T-helper 1 cell treated with Interleukin-12 subunit alpha and Interleukin-12 subunit beta and Interleukin-4 antibody, amounts not matched to agents 30 ng/mL and 1 ng/mL, for 36 hours (primary cell): ENCODE results near the gene COMMD1. TPM values are rescaled to one million over a fixed set of nuclear protein-coding genes. Genes with fewer than 3 reads are reported as not detected.
"Not testable (repeated sequence)": the region's sequence is repeated elsewhere in the genome, so short reads cannot be mapped to it uniquely, and the experiment has no call there.

Experiments used
- intact Hi-C: fragments of 100-400 bp; cut with micrococcal nuclease; formaldehyde crosslinking; loops from one replicate; pipeline ENCODE4 v1.15.1; 2024
- total RNA-seq: library from RNA; stranded (reverse); gene quantifications from 2 replicates; pipeline ENCODE4 v1.2.3, GENCODE V29; 2022

COMMD1 gene
- total RNA-seq, 1 donor from 2014 or later: 27.3 TPM

- intact Hi-C loops: no loop called here
Observed at GRCh38 chr2:62065243-62065642, 159.8 kb downstream of the COMMD1 start.

- intact Hi-C loops: no loop called here
Observed at GRCh38 chr2:62071126-62071598, 165.7 kb downstream of the COMMD1 start.

- intact Hi-C loops: no loop called here
Observed at GRCh38 chr2:62071760-62072680, 166.5 kb downstream of the COMMD1 start.

GRCh38 chr2:62074233-62074632, 168.8 kb downstream of the COMMD1 start:
- intact Hi-C loops: no loop called here

DNA sequence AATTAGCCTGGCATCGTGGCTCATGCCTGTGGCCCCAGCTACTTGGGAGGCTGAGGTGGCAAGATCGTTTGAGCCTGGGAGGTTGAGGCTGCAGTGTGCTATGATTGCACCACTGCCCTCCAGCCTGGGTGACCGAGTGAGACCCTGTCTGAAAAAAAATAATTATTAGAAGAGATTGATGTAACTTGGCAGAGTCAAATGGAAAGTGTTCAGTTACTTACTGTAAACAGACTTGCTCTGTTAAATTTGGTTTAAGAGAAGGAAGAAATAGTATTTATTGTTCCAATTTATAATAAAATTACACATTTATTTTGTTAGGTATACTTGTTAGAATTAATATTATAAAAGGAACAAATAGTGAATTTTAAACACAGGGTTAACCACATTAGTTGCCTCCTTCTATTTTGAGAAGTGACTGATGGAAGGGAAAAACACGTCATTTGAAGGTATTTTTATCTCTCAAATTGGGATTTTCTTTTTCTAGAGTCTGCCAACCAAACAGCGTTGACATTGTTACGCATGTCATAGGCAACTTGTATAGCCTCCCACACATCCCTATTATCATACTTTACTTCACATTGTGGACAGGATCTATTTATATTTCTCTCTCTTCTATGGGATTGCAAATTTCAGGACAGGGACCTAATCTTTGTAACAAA, 171.6 kb downstream of the COMMD1 start:
- intact Hi-C loops: no loop called here

DNA sequence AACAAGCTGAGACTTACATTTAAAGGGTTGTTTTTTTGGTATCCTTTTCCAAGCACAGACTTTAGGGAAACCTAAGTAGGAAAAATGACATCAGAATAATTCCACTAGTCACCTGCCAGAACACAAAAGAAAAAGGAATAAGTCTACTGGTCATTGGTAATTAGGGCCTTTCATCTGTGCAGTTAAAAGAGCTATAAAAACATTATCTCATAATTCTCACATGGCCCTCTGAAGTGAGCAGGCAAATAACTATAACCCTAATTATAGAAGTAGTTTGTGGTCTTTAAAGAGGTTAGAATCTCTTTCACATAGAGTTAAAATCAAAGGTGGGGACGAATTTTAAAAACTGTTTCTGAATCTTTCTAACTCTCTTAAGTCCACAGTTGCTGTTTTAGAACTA, 179.3 kb downstream of the COMMD1 start:
- intact Hi-C loops: no loop called here

- intact Hi-C loops: no loop called here
Observed at GRCh38 chr2:62089658-62090057, 184.2 kb downstream of the COMMD1 start.

- intact Hi-C loops: no loop called here
Observed at GRCh38 chr2:62091471-62091870, 186.0 kb downstream of the COMMD1 start.

DNA sequence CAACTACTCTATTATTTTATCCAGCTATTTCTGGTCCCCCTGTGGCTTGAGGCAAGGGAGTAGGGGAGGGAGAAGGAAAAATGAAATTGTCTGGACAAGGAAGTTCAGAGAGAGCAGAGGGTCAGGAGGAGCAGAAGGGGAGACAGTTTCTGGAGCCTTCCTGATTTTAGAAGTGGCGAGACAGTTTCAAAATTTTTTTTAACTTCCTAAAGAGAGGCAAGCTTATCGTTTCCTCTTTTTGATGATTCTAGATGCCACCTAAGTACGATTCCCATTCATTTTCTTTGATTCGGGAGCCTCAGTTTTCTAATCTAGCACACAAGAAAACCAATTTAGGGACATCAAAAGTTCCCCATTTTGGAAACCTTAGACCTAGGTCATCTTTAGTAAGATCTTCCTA, 193.6 kb downstream of the COMMD1 start:
- intact Hi-C loops: no loop called here

GRCh38 chr2:62099523-62100175, 194.2 kb downstream of the COMMD1 start:
- intact Hi-C loops: no loop called here

DNA sequence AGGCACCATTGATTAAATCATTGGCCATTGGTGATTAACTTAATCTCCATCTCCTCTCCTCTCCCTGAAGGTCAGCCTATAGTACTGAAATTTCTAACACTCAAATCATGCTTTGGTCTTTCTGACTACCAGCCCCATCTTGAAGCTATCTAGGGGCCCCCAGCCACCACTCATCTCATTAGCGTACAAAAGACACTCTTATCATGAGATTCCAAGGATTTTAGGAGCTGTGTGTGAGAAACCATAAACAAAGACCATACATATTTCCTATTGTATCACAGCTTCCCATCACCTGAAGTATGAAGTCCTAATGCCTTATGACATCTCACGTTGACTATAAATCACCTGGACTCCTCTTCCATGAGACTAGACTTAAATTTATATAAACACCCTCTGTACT, 196.4 kb downstream of the COMMD1 start:
- intact Hi-C loops: no loop called here

- intact Hi-C loops: no loop called here
Observed at GRCh38 chr2:62102402-62102920, 197.0 kb downstream of the COMMD1 start.

DNA sequence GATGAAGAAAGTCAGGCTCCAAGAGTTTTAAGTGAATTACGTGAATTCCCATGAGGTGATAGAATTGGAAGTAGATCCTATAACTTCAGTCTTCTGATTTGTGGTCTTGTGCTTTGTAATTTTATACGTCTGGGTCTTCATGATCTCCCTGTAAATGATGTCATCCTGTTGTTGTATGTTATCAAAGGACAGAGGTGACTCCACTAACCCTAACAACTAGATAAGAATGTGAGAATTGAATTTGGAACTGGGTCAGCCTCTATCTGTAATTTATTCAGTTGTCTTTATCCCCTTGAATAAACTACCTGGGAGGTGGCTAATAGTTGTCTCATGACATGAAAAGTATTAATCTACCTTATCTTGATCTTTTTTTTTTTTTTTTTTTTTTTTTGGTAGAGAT, 204.1 kb downstream of the COMMD1 start:
- intact Hi-C loops: no loop called here

GRCh38 chr2:62110415-62111025, 205.0 kb downstream of the COMMD1 start:
- intact Hi-C loops: no loop called here

DNA sequence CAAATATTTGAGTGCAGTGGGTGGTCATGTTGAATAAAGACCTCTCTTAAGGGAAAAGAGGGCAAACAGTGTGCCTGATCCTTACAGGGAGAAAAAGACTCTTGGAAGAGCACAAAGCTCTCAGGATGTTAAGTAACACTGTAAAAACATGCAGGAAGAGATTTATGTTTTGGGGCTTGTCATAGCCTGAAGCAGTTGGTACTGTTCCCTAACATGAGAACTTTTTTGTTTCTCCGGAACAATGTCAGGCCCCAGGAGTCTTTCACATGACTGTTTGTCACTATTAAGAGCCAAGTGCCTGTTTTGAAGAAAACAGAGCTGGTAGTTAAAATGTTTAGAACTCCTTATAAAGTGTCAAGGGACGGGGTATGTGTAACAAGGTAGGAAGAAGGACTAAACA, 206.7 kb downstream of the COMMD1 start:
- intact Hi-C loops: no loop called here

GRCh38 chr2:62114564-62114963, 209.1 kb downstream of the COMMD1 start:
- intact Hi-C loops: no loop called here

- intact Hi-C loops: no loop called here
Observed at GRCh38 chr2:62116983-62117382, 211.5 kb downstream of the COMMD1 start.

GRCh38 chr2:62118160-62118559, 212.7 kb downstream of the COMMD1 start:
- intact Hi-C loops: no loop called here

GRCh38 chr2:62119311-62119974, 214.0 kb downstream of the COMMD1 start:
- intact Hi-C loops: no loop called here

GRCh38 chr2:62126239-62126638, 220.8 kb downstream of the COMMD1 start:
- intact Hi-C loops: not testable (repeated sequence)

DNA sequence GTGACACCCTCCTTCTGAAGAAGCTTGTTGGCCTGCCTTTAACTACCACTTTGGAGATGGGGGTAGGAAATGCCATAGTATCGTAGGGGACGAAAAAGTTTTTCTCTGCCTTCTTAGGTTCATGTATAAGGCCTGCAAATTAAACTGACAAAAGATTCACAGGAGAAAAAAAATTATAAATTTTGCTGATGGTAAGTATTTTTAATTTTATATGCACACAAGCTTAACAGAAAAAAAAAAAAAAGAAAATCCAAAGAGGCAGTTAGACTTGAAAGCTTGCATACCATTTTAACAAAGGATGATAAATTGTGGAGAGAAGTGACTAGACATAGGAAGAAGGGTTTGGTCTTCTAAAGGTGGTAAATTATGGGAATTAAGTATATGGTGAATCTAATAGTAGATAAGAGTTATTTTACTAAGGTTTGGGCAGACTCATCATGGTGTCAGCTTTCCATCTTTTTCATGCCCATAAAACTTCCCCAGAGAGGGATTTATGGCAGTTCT, 227.9 kb downstream of the COMMD1 start:
- intact Hi-C loops: no loop called here
